Measurements from ENCODE around the gene MIPEP. TPM values are rescaled to one million over a fixed set of nuclear protein-coding genes. Genes with fewer than 3 reads are reported as not detected.

Gene MIPEP
- total RNA-seq, 1 donor from 2014 or later: 15.7 TPM

DNA sequence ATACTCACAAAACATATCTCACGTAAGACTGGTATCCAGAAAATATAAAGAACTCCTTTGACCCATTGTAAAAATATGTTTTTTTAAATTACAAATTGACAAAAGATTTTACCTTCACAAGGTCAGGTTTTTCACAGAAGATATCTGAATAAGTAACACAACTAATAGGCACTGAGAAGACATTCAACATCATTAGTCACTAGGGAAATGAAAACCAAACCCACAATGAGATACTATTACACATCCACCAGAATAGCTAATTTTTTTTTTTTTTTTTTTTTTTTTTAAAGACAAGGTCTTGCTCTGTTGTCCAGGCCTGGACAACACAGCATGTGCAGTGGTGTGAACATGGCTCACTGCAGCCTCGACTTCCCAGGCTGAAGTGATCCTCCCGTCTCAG is 157.5 kb downstream of the MIPEP start:
- no peaks in the 10 kb centered on the region for H3K4me1 Mint-ChIP-seq (ENCODE audit: low read depth)
- no peaks in the 10 kb centered on the region for H3K9me3 Mint-ChIP-seq (ENCODE audit: low read depth)
- no peak overlapping the region for H3K27ac Mint-ChIP-seq
- H3K27me3 Mint-ChIP-seq: no peaks in the 10 kb centered on the region
- H3K4me3 Mint-ChIP-seq (ENCODE audit: low read depth): no peak overlapping the region
- H3K36me3 Mint-ChIP-seq (ENCODE audit: insufficient read depth): peaks cover 4% of the 10 kb centered on the region
- TF ChIP-seq CTCF (IDR thresholded peaks at IDR 0.05; ENCODE audit: unreplicated experiment): no peak
- DNase-seq (ENCODE audit: low spot score, unreplicated experiment): no peak

- Mint-ChIP-seq H3K4me1 (ENCODE audit: low read depth) (no peaks in the 10 kb centered on the region), H3K4me3 (ENCODE audit: low read depth) (no peak overlapping the region), H3K27me3 (no peaks in the 10 kb centered on the region), H3K9me3 (ENCODE audit: low read depth) (no peaks in the 10 kb centered on the region), H3K36me3 (ENCODE audit: insufficient read depth) (peaks cover 3% of the 10 kb centered on the region), H3K27ac (no peak overlapping the region)
- DNase-seq (ENCODE audit: low spot score, unreplicated experiment): no peak
- TF ChIP-seq CTCF (IDR thresholded peaks at IDR 0.05; ENCODE audit: unreplicated experiment): no peak
These were observed 158.9 kb downstream of the MIPEP start for GRCh38 chr13:23730251-23730650.

GRCh38 chr13:23729531-23729930 is 159.7 kb downstream of the MIPEP start:
- Mint-ChIP-seq H3K27ac (no peak overlapping the region), H3K9me3 (ENCODE audit: low read depth) (no peaks in the 10 kb centered on the region)

DNA sequence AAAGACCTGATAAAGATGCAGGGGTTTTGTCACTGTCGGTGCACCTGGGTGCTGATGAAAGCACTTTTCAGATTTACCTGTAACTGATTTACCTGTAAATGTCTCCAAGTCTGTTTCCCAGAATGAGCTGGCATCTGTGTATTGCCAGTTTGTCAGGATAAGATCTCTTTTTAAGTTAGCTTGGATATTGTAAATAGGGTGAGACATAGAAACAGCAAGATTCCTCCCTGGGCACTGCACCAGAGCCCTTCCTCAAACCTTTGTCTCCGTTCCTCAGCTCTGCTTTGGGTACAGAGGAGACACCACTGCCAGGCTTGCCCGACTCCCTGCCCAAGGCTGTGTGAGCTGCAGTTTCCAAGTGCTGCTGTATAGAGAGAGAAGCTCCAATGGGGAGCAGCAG is 160.4 kb downstream of the MIPEP start:
- Mint-ChIP-seq H3K4me1 (ENCODE audit: low read depth) (no peaks in the 10 kb centered on the region), H3K36me3 (ENCODE audit: insufficient read depth) (peaks cover 3% of the 10 kb centered on the region), H3K9me3 (ENCODE audit: low read depth) (no peaks in the 10 kb centered on the region), H3K27me3 (no peaks in the 10 kb centered on the region), H3K27ac (no peak overlapping the region), H3K4me3 (ENCODE audit: low read depth) (no peak overlapping the region)
- DNase-seq (ENCODE audit: low spot score, unreplicated experiment): no peak
- no peak for TF ChIP-seq CTCF (IDR thresholded peaks at IDR 0.05; ENCODE audit: unreplicated experiment)

More at GRCh38 chr13:23729531-23729930, 159.7 kb downstream of the MIPEP start:
- Mint-ChIP-seq H3K36me3 (ENCODE audit: insufficient read depth) (peaks cover 3% of the 10 kb centered on the region), H3K4me3 (ENCODE audit: low read depth) (no peak overlapping the region), H3K27me3 (no peaks in the 10 kb centered on the region), H3K4me1 (ENCODE audit: low read depth) (no peaks in the 10 kb centered on the region)
- DNase-seq (ENCODE audit: low spot score, unreplicated experiment): no peak
- TF ChIP-seq CTCF (IDR thresholded peaks at IDR 0.05; ENCODE audit: unreplicated experiment): no peak

DNA sequence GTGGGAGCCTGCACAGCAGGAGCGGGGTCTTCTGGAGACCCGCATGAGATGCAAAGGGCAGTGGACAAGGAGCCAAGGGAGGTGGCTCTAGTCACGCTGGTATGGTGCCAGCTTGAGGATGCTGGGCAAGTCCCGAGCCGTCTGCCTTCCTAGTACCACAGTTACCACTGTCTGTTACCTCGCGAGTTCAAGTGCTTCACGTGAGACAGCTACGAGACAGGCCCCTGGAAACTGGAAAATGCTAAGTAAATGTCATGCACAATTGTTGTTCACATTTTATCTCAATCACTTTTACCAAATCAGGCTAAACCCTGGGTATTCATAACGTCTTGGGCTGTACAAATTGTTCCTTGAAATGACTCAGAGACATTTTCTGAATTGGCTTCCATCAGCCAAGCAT is 163.3 kb downstream of the MIPEP start:
- no peaks in the 10 kb centered on the region for H3K27me3 Mint-ChIP-seq
- TF ChIP-seq CTCF (IDR thresholded peaks at IDR 0.05; ENCODE audit: unreplicated experiment): no peak

More for the DNA sequence above, 163.3 kb downstream of the MIPEP start:
- H3K4me1 Mint-ChIP-seq (ENCODE audit: low read depth): no peaks in the 10 kb centered on the region
- no peak overlapping the region for H3K27ac Mint-ChIP-seq
- peaks cover 2% of the 10 kb centered on the region for H3K36me3 Mint-ChIP-seq (ENCODE audit: insufficient read depth)
- no peak for DNase-seq (ENCODE audit: low spot score, unreplicated experiment)
- no peaks in the 10 kb centered on the region for H3K9me3 Mint-ChIP-seq (ENCODE audit: low read depth)
- no peak overlapping the region for H3K4me3 Mint-ChIP-seq (ENCODE audit: low read depth)

Data from progenitor cell of endocrine pancreas (in vitro differentiated cells).